Pancreas (tissue), 10 donors: ENCODE measurements around the gene AJAP1. TPM values are rescaled to one million over a fixed set of nuclear protein-coding genes. Genes with fewer than 3 reads are reported as not detected.

ENCODE experiments used
- ATAC-seq, 4 donors: fragments of 200-7000 bp; cut with Tn5 transposase; one replicate each; pipeline versions ENCODE4 v1.8.0 to v1.9.1; 2020; ENCODE audit warnings: mild to moderate bottlenecking in 4 of 4, moderate library complexity in 4 of 4
- DNase-seq, 6 donors: peaks; one replicate each; pipeline ENCODE4 v3.0.0-alpha.2; 2020
- FAIRE-seq: peaks from 2 replicates; lab custom pipeline; 2012; peaks lifted over from hg19 to GRCh38; lab: Jason Lieb, UNC
- H3K27ac ChIP-seq, 4 donors: fragments of 200-600 bp; sonication (generic); 1 replicate in 3 of 4; 2 replicates in 1 of 4; pipeline versions ENCODE4 v1.5.0 to v1.8.0; 2020
- H3K27me3 ChIP-seq, 4 donors: fragments of 200-600 bp; one replicate each; pipeline ENCODE4 v1.8.0; 2021
- H3K36me3 ChIP-seq, 3 donors: fragments of 200-600 bp; sonication (generic) in 1 of 3; one replicate each; pipeline versions ENCODE4 v1.5.0 to v1.8.0; 2020 to 2021
- H3K4me1 ChIP-seq, 3 donors: fragments of 200-600 bp; one replicate each; pipeline ENCODE4 v1.8.0; 2021
- H3K4me3 ChIP-seq, 4 donors: fragments of 200-600 bp; sonication (generic) in 2 of 4; one replicate each; pipeline versions ENCODE4 v1.5.0 to v1.8.0; 2020 to 2021
- H3K9me3 ChIP-seq, 4 donors: fragments of 200-600 bp; one replicate each; pipeline ENCODE4 v1.8.0; 2021
- WGBS, 2 donors: extraction: QIAGEN DNeasy Blood & Tissue Kit; methylation state at CpG; one replicate each; pipeline ENCODE4 v1.1.7; 2013; 5-methylcytosine and 5-hydroxymethylcytosine counted together
- intact Hi-C, 3 donors: fragments of 100-400 bp; cut with DNase I; formaldehyde crosslinking; loops; one replicate each; pipeline versions ENCODE4 v1.11.1 to v1.14.2; 2022
- polyA plus RNA-seq, 2 donors: library from polyadenylated mRNA; stranded (reverse); fragments of 200-250 nt; gene quantifications; one replicate each; pipeline ENCODE4 v1.2.3, GENCODE V29; 2013
- total RNA-seq, 6 donors: library from RNA; stranded (reverse); fragmentation: NEBNext Ultra II Directional in 4 of 6; extraction: Animal tissue kit (Norgen Biotek cat#: 25700) in 4 of 6; gene quantifications; one replicate each; pipeline versions ENCODE4 v1.2.1 to v1.2.4, GENCODE V29; 2021 to 2023
- TF ChIP-seq, protein P1 (sequence below), 4 donors: fragments of 200-600 bp; sonication (generic) in 3 of 4; IDR thresholded peaks; one replicate each; pipeline versions ENCODE4 v1.5.0 to v1.8.0; 2021; ENCODE audit warnings: antibody characterized with exemption in 4 of 4
- donor health status: healthy with polysubstance abuse.
- donor health status: DM: no; HTN: no; CAD: no; lungs with moderate emphysema.
- donor health status: DM: no; HTN: no; CAD: no.
- donor health status: control.
- donor health status: control.
- donor health status: Bipolar disorder and iron deficiency.
- donor health status: DM: yes; HTN: yes; CAD: no.
- donor health status: DM: no; HTN: no; CAD: no.
- donor health status: DM: no; HTN: no; CAD: no.
- donor health status: DM: yes; HTN: yes; CAD: no.

AJAP1 gene
- total and polyA plus RNA-seq, 8 donors, result 0.38 to 4.3 (median 2.2) TPM

GRCh38 chr1:4624141-4624715, 30.2 kb upstream of the AJAP1 start:
- intact Hi-C loops, result no loop called here
- Histone ChIP-seq H3K4me3 (no peak overlapping the region), H3K27ac (no peak overlapping the region), H3K4me1 (no peaks in the 10 kb centered on the region), H3K9me3 (no peaks in the 10 kb centered on the region), H3K27me3 (no peaks in the 10 kb centered on the region), H3K36me3 (no peaks in the 10 kb centered on the region)
- WGBS, 2 donors, result 65 to 78% methylated on average over 10 of the region's 10 CpGs
- FAIRE-seq (no peak), ATAC-seq (no peak), DNase-seq (no peak)
- TF ChIP-seq, protein P1, sequence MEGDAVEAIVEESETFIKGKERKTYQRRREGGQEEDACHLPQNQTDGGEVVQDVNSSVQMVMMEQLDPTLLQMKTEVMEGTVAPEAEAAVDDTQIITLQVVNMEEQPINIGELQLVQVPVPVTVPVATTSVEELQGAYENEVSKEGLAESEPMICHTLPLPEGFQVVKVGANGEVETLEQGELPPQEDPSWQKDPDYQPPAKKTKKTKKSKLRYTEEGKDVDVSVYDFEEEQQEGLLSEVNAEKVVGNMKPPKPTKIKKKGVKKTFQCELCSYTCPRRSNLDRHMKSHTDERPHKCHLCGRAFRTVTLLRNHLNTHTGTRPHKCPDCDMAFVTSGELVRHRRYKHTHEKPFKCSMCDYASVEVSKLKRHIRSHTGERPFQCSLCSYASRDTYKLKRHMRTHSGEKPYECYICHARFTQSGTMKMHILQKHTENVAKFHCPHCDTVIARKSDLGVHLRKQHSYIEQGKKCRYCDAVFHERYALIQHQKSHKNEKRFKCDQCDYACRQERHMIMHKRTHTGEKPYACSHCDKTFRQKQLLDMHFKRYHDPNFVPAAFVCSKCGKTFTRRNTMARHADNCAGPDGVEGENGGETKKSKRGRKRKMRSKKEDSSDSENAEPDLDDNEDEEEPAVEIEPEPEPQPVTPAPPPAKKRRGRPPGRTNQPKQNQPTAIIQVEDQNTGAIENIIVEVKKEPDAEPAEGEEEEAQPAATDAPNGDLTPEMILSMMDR (IDR thresholded peaks at IDR 0.05), result no peak

GRCh38 chr1:4624801-4625200, 29.6 kb upstream of the AJAP1 start:
- no peaks in the 10 kb centered on the region for H3K36me3 ChIP-seq
- 50 to 59% methylated on average over 9 of the region's 9 CpGs for WGBS, 2 donors

GRCh38 chr1:4626061-4626460, 28.3 kb upstream of the AJAP1 start:
- 74 to 86% methylated on average over 13 of the region's 13 CpGs for WGBS, 2 donors
- Histone ChIP-seq H3K4me3 (no peak overlapping the region), H3K27me3 (no peaks in the 10 kb centered on the region), H3K36me3 (no peaks in the 10 kb centered on the region), H3K4me1 (no peaks in the 10 kb centered on the region), H3K9me3 (no peaks in the 10 kb centered on the region), H3K27ac (no peak overlapping the region)
- no peak for DNase-seq
- FAIRE-seq, result no peak
- TF ChIP-seq, protein P1 (IDR thresholded peaks at IDR 0.05), result no peak
- intact Hi-C loops, result no loop called here
- ATAC-seq, result no peak

More at GRCh38 chr1:4624801-4625200, 29.6 kb upstream of the AJAP1 start:
- Histone ChIP-seq H3K27me3 (no peaks in the 10 kb centered on the region), H3K4me3 (no peak overlapping the region), H3K4me1 (no peaks in the 10 kb centered on the region), H3K27ac (no peak overlapping the region), H3K9me3 (no peaks in the 10 kb centered on the region)
- FAIRE-seq (no peak), ATAC-seq (no peak), DNase-seq (no peak)
- TF ChIP-seq, protein P1 (IDR thresholded peaks at IDR 0.05), result no peak
- intact Hi-C loops, result no loop called here

GRCh38 chr1:4626560-4627319, 27.7 kb upstream of the AJAP1 start:
- no peak for FAIRE-seq

More at GRCh38 chr1:4626560-4627319, 27.7 kb upstream of the AJAP1 start:
- H3K4me3 ChIP-seq, result no peak overlapping the region
- no peak overlapping the region for H3K27ac ChIP-seq
- no peak for ATAC-seq
- H3K4me1 ChIP-seq, result no peaks in the 10 kb centered on the region
- DNase-seq, result no peak
- no peaks in the 10 kb centered on the region for H3K9me3 ChIP-seq
- no peaks in the 10 kb centered on the region for H3K27me3 ChIP-seq
- TF ChIP-seq, protein P1 (IDR thresholded peaks at IDR 0.05), result no peak
- H3K36me3 ChIP-seq, result no peaks in the 10 kb centered on the region
- intact Hi-C loops, result no loop called here
- 63 to 64% methylated on average over 9 of the region's 9 CpGs for WGBS, 2 donors
